Measurements from ENCODE around the gene GYS2. TPM values are rescaled to one million over a fixed set of nuclear protein-coding genes. Genes with fewer than 3 reads are reported as not detected.

GYS2 gene
- total RNA-seq, 4 donors from 2014 or later: not detected

DNA sequence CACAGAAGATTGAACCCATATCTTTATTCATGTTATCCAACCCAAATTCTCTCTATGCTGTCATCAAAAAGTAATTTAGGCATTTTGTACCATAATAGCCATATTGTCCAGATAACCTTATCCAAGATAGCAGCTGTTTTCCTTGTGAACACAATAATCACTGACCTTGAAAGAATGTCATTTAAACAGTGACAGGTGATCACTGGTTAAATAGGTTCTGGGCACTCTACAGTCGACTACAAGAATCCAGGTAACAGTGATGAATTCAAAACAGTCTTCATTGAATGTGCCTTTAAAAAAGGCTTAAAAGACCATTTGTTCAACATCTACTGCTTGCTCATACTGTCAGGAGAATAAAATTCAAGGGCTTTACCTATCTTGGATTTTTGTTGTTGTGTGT, 83.1 kb downstream of the GYS2 start:
- intact Hi-C loops (cut with DNase I): no loop called here
- WGBS: 63% methylated on average over 1 of the region's 1 CpG
- no peak for TF ChIP-seq EP300 (IDR thresholded peaks at IDR 0.05)
- no peak for TF ChIP-seq POLR2AphosphoS5 (IDR thresholded peaks at IDR 0.05)
- TF ChIP-seq POLR2A (IDR thresholded peaks at IDR 0.05; ENCODE audit: low read depth): no peak
- TF ChIP-seq, protein P1, sequence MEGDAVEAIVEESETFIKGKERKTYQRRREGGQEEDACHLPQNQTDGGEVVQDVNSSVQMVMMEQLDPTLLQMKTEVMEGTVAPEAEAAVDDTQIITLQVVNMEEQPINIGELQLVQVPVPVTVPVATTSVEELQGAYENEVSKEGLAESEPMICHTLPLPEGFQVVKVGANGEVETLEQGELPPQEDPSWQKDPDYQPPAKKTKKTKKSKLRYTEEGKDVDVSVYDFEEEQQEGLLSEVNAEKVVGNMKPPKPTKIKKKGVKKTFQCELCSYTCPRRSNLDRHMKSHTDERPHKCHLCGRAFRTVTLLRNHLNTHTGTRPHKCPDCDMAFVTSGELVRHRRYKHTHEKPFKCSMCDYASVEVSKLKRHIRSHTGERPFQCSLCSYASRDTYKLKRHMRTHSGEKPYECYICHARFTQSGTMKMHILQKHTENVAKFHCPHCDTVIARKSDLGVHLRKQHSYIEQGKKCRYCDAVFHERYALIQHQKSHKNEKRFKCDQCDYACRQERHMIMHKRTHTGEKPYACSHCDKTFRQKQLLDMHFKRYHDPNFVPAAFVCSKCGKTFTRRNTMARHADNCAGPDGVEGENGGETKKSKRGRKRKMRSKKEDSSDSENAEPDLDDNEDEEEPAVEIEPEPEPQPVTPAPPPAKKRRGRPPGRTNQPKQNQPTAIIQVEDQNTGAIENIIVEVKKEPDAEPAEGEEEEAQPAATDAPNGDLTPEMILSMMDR (IDR thresholded peaks at IDR 0.05): no peak
- no peak for DNase-seq (ENCODE audit: extremely low spot score)
- no peak overlapping the region for H3K27ac ChIP-seq (replicated peaks in 1 of 4)
- no peaks in the 10 kb centered on the region for H3K4me1 ChIP-seq
- no peaks in the 10 kb centered on the region for H3K27me3 ChIP-seq
- peaks cover 0 to 9% (median 4%) of the 10 kb centered on the region in 4 donors for H3K36me3 ChIP-seq
- H3K9me3 ChIP-seq: no peaks in the 10 kb centered on the region
- no peak overlapping the region for H3K4me3 ChIP-seq

DNA sequence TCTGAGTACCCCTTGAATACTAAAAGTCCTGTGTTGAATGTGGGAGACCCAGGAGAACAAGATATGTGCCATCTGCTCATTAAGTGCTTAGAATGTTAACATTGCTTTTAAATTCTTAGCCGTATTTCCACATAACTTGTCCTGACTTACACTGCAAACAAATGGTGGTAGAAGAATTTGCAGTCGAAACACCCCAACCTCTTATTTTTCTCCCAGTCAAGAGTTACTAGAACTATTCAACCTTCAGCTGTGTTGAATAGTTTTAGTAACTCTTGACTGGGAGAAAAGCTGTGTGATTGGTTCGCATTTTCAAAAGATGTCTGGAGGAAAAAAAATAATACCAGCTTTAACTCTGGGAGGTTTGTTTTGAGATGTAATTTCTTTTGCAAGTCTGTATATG, 86.2 kb downstream of the GYS2 start:
- no peak overlapping the region for H3K27ac ChIP-seq (replicated peaks in 1 of 4)
- intact Hi-C loops (cut with DNase I): no loop called here
- 89% methylated on average over 3 of the region's 3 CpGs for WGBS

DNA sequence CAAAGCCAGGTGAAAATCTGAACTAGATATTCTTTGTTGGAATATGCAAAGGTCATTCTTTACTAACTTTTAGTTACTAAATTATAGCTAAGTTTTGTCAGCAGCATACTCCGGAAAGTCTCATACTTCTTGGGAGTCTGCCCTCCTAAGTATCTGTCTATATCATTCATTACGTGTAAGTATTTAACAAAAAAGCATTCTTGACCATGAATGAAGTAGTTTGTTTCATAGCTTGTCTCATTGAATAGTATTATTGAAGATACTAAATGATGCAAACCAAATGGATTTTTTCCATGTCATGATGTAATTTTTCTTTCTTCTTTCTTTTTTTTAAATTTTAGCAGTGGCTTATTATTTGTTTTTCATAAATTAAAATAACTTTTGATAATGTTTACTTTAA, 88.4 kb downstream of the GYS2 start:
- no peak for TF ChIP-seq EP300 (IDR thresholded peaks at IDR 0.05)
- WGBS: 88% methylated on average over 2 of the region's 2 CpGs
- Histone ChIP-seq H3K4me3 (no peak overlapping the region), H3K9me3 (no peaks in the 10 kb centered on the region), H3K4me1 (no peaks in the 10 kb centered on the region), H3K36me3 (peaks cover 14 to 56% (median 36%) of the 10 kb centered on the region in 4 donors), H3K27me3 (no peaks in the 10 kb centered on the region), H3K27ac (replicated peaks in 1 of 4) (no peak overlapping the region)
- no peak for DNase-seq (ENCODE audit: extremely low spot score)
- intact Hi-C loops (cut with DNase I): no loop called here

More for the DNA sequence above, 86.2 kb downstream of the GYS2 start:
- Histone ChIP-seq H3K27me3 (no peaks in the 10 kb centered on the region), H3K4me3 (no peak overlapping the region), H3K9me3 (no peaks in the 10 kb centered on the region), H3K4me1 (no peaks in the 10 kb centered on the region), H3K36me3 (peaks cover 11 to 39% (median 22%) of the 10 kb centered on the region in 4 donors)
- DNase-seq (ENCODE audit: extremely low spot score): no peak
- TF ChIP-seq, protein P1 (IDR thresholded peaks at IDR 0.05): no peak
- TF ChIP-seq EP300 (IDR thresholded peaks at IDR 0.05): no peak
- no peak for TF ChIP-seq POLR2AphosphoS5 (IDR thresholded peaks at IDR 0.05)
- no peak for TF ChIP-seq POLR2A (IDR thresholded peaks at IDR 0.05; ENCODE audit: low read depth)

DNA sequence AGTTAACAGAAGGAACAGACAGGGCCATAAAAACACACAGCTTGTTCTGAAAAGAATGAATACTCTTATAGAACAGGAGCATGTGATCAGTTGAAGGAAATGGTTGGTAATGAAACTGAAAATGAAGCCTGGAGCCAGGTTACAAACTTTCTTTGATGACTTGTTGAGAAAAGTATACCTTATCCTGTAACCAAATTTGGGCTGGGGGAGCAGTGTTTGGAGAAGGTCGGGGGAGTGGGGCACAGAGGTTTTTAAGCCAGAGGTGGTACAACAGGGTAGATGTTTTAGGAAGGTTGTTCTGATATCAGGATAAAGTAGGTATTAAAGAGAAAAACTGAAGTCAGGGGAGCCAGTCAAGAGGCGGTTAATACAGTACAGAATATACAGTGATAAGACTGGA, 94.9 kb downstream of the GYS2 start:
- no peak for TF ChIP-seq POLR2AphosphoS5 (IDR thresholded peaks at IDR 0.05)
- no peak for TF ChIP-seq POLR2A (IDR thresholded peaks at IDR 0.05; ENCODE audit: low read depth)
- no peak for TF ChIP-seq EP300 (IDR thresholded peaks at IDR 0.05)
- TF ChIP-seq, protein P1 (IDR thresholded peaks at IDR 0.05): no peak
- Histone ChIP-seq H3K9me3 (no peaks in the 10 kb centered on the region), H3K4me3 (no peak overlapping the region), H3K36me3 (peaks cover 5 to 53% (median 32%) of the 10 kb centered on the region in 4 donors), H3K4me1 (peaks cover 0 to 8% (median 2%) of the 10 kb centered on the region in 4 donors), H3K27ac (replicated peaks in 1 of 4) (no peak overlapping the region), H3K27me3 (no peaks in the 10 kb centered on the region)
- 46% methylated on average over 2 of the region's 2 CpGs for WGBS
- intact Hi-C loops (cut with DNase I): no loop called here
- DNase-seq (ENCODE audit: extremely low spot score): no peak

DNA sequence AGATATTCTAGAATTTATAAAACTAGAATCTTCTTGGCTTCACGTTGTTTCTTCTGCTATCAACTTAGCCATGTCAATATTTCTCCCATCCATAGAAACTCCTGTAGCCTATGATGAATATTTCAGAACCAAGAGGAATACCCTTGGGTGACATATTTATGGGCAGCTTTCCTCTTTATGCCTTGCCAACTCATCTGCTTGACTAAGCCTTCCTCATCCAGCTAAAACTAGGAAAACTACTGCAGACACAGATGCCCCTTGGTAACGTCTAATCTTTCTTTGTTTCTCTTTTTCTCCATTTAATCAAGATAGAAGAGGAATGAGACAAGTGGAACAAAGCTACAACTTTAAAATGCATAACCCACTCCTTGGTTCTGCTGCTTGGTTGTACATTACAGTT, 96.8 kb downstream of the GYS2 start:
- H3K27ac ChIP-seq (replicated peaks in 1 of 4): no peak overlapping the region
- no peaks in the 10 kb centered on the region for H3K9me3 ChIP-seq
- H3K36me3 ChIP-seq: peaks cover 3 to 36% (median 17%) of the 10 kb centered on the region in 4 donors
- WGBS: 85% methylated on average over 2 of the region's 2 CpGs
- H3K4me1 ChIP-seq: peaks cover 5 to 25% (median 19%) of the 10 kb centered on the region in 4 donors
- no peak for DNase-seq (ENCODE audit: extremely low spot score)
- no peak overlapping the region for H3K4me3 ChIP-seq
- intact Hi-C loops (cut with DNase I): no loop called here
- no peaks in the 10 kb centered on the region for H3K27me3 ChIP-seq
- TF ChIP-seq POLR2A (IDR thresholded peaks at IDR 0.05; ENCODE audit: low read depth): no peak
- TF ChIP-seq, protein P1 (IDR thresholded peaks at IDR 0.05): no peak
- TF ChIP-seq EP300 (IDR thresholded peaks at IDR 0.05): no peak
- TF ChIP-seq POLR2AphosphoS5 (IDR thresholded peaks at IDR 0.05): no peak
